22Rv1 (cell line): ENCODE data around the gene TMX2.

Experiments used
- H3K27ac ChIP-seq: fragments of 450-650 bp; 2 replicates; pipeline ENCODE4 v1.5.1; 2017
- CTCF ChIP-seq: fragments of 450-650 bp; IDR thresholded peaks from 2 replicates; pipeline ENCODE4 v1.5.1; 2017; ENCODE audit warnings: mild to moderate bottlenecking
- ZFX ChIP-seq: fragments of 450-650 bp; IDR thresholded peaks from 2 replicates; pipeline ENCODE4 v1.6.1; 2017; ENCODE audit warnings: antibody characterized with exemption, borderline replicate concordance

Gene TMX2

GRCh38 chr11:57787920-57788702, 75.7 kb downstream of the TMX2 start:
- TF ChIP-seq CTCF (no peak), ZFX (no peak)
- H3K27ac ChIP-seq, result peak overlapping the region; percentile 29; the same call in 1 of the 2 replicates

- TF ChIP-seq ZFX (no peak), CTCF (no peak)
- H3K27ac ChIP-seq, result no peak overlapping the region
Observed at GRCh38 chr11:57788703-57789088, 76.3 kb downstream of the TMX2 start.
